ENCODE measurements around the gene NDST3.

Gene NDST3

GRCh38 chr4:118005883-118006282 lies 28.4 kb upstream of the NDST3 start:
- peak overlapping the region; percentile 26 for H3K27ac Mint-ChIP-seq
- no peak overlapping the region for H3K4me3 Mint-ChIP-seq
- H3K4me1 Mint-ChIP-seq = no peaks in the 10 kb centered on the region
- TF ChIP-seq CTCF (IDR thresholded peaks at IDR 0.05) = peak; percentile 25
- no peaks in the 10 kb centered on the region for H3K36me3 Mint-ChIP-seq (ENCODE audit: low read depth)
- H3K9me3 Mint-ChIP-seq = no peaks in the 10 kb centered on the region
- no peak for DNase-seq
- H3K27me3 Mint-ChIP-seq (ENCODE audit: low read depth, poor library complexity) = no peaks in the 10 kb centered on the region

- H3K36me3 Mint-ChIP-seq (ENCODE audit: low read depth) = no peaks in the 10 kb centered on the region
- no peak for TF ChIP-seq CTCF (IDR thresholded peaks at IDR 0.05)
- H3K4me1 Mint-ChIP-seq = no peaks in the 10 kb centered on the region
- H3K9me3 Mint-ChIP-seq = no peaks in the 10 kb centered on the region
- no peak overlapping the region for H3K4me3 Mint-ChIP-seq
- no peak for DNase-seq
- no peak overlapping the region for H3K27ac Mint-ChIP-seq
- no peaks in the 10 kb centered on the region for H3K27me3 Mint-ChIP-seq (ENCODE audit: low read depth, poor library complexity)
These were observed 22.1 kb upstream of the NDST3 start for GRCh38 chr4:118012142-118012541.

- Mint-ChIP-seq H3K4me1 (no peaks in the 10 kb centered on the region), H3K36me3 (ENCODE audit: low read depth) (no peaks in the 10 kb centered on the region), H3K27me3 (ENCODE audit: low read depth, poor library complexity) (no peaks in the 10 kb centered on the region), H3K27ac (no peak overlapping the region), H3K9me3 (no peaks in the 10 kb centered on the region), H3K4me3 (no peak overlapping the region)
- TF ChIP-seq CTCF (IDR thresholded peaks at IDR 0.05) = no peak
- no peak for DNase-seq
These were observed 19.5 kb upstream of the NDST3 start for GRCh38 chr4:118014831-118015230.

GRCh38 chr4:118018381-118019145 lies 15.7 kb upstream of the NDST3 start:
- no peaks in the 10 kb centered on the region for H3K4me1 Mint-ChIP-seq
- no peak for DNase-seq
- no peaks in the 10 kb centered on the region for H3K36me3 Mint-ChIP-seq (ENCODE audit: low read depth)
- H3K4me3 Mint-ChIP-seq = no peak overlapping the region
- H3K9me3 Mint-ChIP-seq = no peaks in the 10 kb centered on the region
- H3K27me3 Mint-ChIP-seq (ENCODE audit: low read depth, poor library complexity) = peaks cover 4% of the 10 kb centered on the region
- H3K27ac Mint-ChIP-seq = no peak overlapping the region
- no peak for TF ChIP-seq CTCF (IDR thresholded peaks at IDR 0.05)

- Mint-ChIP-seq H3K27me3 (ENCODE audit: low read depth, poor library complexity) (peaks cover 4% of the 10 kb centered on the region), H3K36me3 (ENCODE audit: low read depth) (no peaks in the 10 kb centered on the region), H3K9me3 (no peaks in the 10 kb centered on the region), H3K4me3 (no peak overlapping the region), H3K27ac (no peak overlapping the region), H3K4me1 (no peaks in the 10 kb centered on the region)
- TF ChIP-seq CTCF (IDR thresholded peaks at IDR 0.05) = no peak
- DNase-seq = no peak
These were observed 7.5 kb upstream of the NDST3 start for GRCh38 chr4:118026806-118027205.

- peaks cover 7% of the 10 kb centered on the region for H3K27me3 Mint-ChIP-seq (ENCODE audit: low read depth, poor library complexity)
- H3K36me3 Mint-ChIP-seq (ENCODE audit: low read depth) = no peaks in the 10 kb centered on the region
- H3K4me3 Mint-ChIP-seq = no peak overlapping the region
- no peaks in the 10 kb centered on the region for H3K9me3 Mint-ChIP-seq
- H3K27ac Mint-ChIP-seq = no peak overlapping the region
- TF ChIP-seq CTCF (IDR thresholded peaks at IDR 0.05) = no peak
- H3K4me1 Mint-ChIP-seq = peaks cover 8% of the 10 kb centered on the region
- no peak for DNase-seq
These were observed 5.1 kb upstream of the NDST3 start for GRCh38 chr4:118029224-118029623.
